ENCODE data around the gene CCNYL1.
"Not testable (repeated sequence)": the region's sequence is repeated elsewhere in the genome, so short reads cannot be mapped to it uniquely, and the experiment has no call there.

Gene CCNYL1

GRCh38 chr2:207743514-207743913, 32.1 kb downstream of the CCNYL1 start:
- DNase-seq, result no peak

GRCh38 chr2:207744050-207744449, 32.6 kb downstream of the CCNYL1 start:
- DNase-seq, result no peak

GRCh38 chr2:207744451-207744850, 33.0 kb downstream of the CCNYL1 start:
- DNase-seq, result no peak

GRCh38 chr2:207746131-207746530, 34.7 kb downstream of the CCNYL1 start:
- peak; percentile 13 for DNase-seq

- no peak for DNase-seq
These were observed 36.5 kb downstream of the CCNYL1 start for GRCh38 chr2:207747653-207748560.

- DNase-seq, result no peak
These were observed 37.6 kb downstream of the CCNYL1 start for GRCh38 chr2:207748993-207749392.

GRCh38 chr2:207749873-207750272, 38.4 kb downstream of the CCNYL1 start:
- no peak for DNase-seq

GRCh38 chr2:207750345-207750744, 38.9 kb downstream of the CCNYL1 start:
- DNase-seq, result no peak

GRCh38 chr2:207750876-207751275, 39.4 kb downstream of the CCNYL1 start:
- DNase-seq, result no peak

- DNase-seq, result not testable (repeated sequence)
These were observed 42.2 kb downstream of the CCNYL1 start for GRCh38 chr2:207753688-207754087.

- DNase-seq, result no peak
These were observed 43.3 kb downstream of the CCNYL1 start for GRCh38 chr2:207754498-207755383.

GRCh38 chr2:207758025-207758424, 46.6 kb downstream of the CCNYL1 start:
- no peak for DNase-seq

- DNase-seq, result no peak
These were observed 48.5 kb downstream of the CCNYL1 start for GRCh38 chr2:207759890-207760289.

- no peak for DNase-seq
These were observed 49.0 kb downstream of the CCNYL1 start for GRCh38 chr2:207760453-207760852.

- not testable (repeated sequence) for DNase-seq
These were observed 50.0 kb downstream of the CCNYL1 start for GRCh38 chr2:207761426-207761825.

- no peak for DNase-seq
These were observed 50.7 kb downstream of the CCNYL1 start for GRCh38 chr2:207762146-207762545.

GRCh38 chr2:207763303-207763917, 52.0 kb downstream of the CCNYL1 start:
- DNase-seq, result no peak

- DNase-seq, result no peak
These were observed 52.7 kb downstream of the CCNYL1 start for GRCh38 chr2:207764096-207764630.

GRCh38 chr2:207765547-207765946, 54.1 kb downstream of the CCNYL1 start:
- DNase-seq, result no peak

- no peak for DNase-seq
These were observed 54.7 kb downstream of the CCNYL1 start for GRCh38 chr2:207766041-207766551.

GRCh38 chr2:207766697-207767460, 55.4 kb downstream of the CCNYL1 start:
- no peak for DNase-seq
